ENCODE data around the gene FOXO3.

GRCh38 chr6:108714766-108715414 lies 154.2 kb downstream of the FOXO3 start:
- TF ChIP-seq CTCF (IDR thresholded peaks at IDR 0.05) (no peak), EZH2 (IDR thresholded peaks at IDR 0.05) (no peak), EZH2phosphoT487 (IDR thresholded peaks at IDR 0.05) (no peak)

All from neural progenitor cell (in vitro differentiated cells).